Subcutaneous adipose tissue (tissue), 4 donors: ENCODE measurements around the gene PDILT. TPM values are rescaled to one million over a fixed set of nuclear protein-coding genes. Genes with fewer than 3 reads are reported as not detected.

ENCODE experiments used
- CTCF ChIP-seq: fragments of 450-650 bp; IDR thresholded peaks from one replicate; pipeline ENCODE4 v1.5.1; 2016; ENCODE audit warnings: low read depth, mild to moderate bottlenecking, control low read depth, antibody characterized with exemption, moderate library complexity
- total RNA-seq, 4 donors: library from RNA; depleted of rRNA; stranded (reverse); fragments of >200 nt; gene quantifications; one replicate each; pipeline ENCODE4 v1.1.0, GENCODE V29; 2016

The PDILT gene
- total RNA-seq, 4 donors from 2014 or later, result not detected

- TF ChIP-seq CTCF, result no peak
Measured at GRCh38 chr16:20349615-20350014, 54.9 kb downstream of the PDILT start.

GRCh38 chr16:20348365-20349185 lies 56.0 kb downstream of the PDILT start:
- no peak for TF ChIP-seq CTCF

GRCh38 chr16:20347666-20348364 lies 56.7 kb downstream of the PDILT start:
- TF ChIP-seq CTCF, result no peak

- no peak for TF ChIP-seq CTCF
Measured at GRCh38 chr16:20344611-20345010, 59.9 kb downstream of the PDILT start.

- TF ChIP-seq CTCF, result no peak
Measured at GRCh38 chr16:20339744-20340143, 64.8 kb downstream of the PDILT start.

GRCh38 chr16:20336955-20337354 lies 67.6 kb downstream of the PDILT start:
- no peak for TF ChIP-seq CTCF

- no peak for TF ChIP-seq CTCF
Measured at GRCh38 chr16:20334396-20334795, 70.1 kb downstream of the PDILT start.
